Mucosa of rectum (tissue), 2 donors: ENCODE measurements around the gene CCDC97.
A peak's percentile ranks its signal among the peaks of the same experiment; 100 is the strongest.
"Not testable (repeated sequence)": the region's sequence is repeated elsewhere in the genome, so short reads cannot be mapped to it uniquely, and the experiment has no call there.

Experiments used
- H3K27ac ChIP-seq, 2 donors: one replicate each; pipeline ENCODE4 v1.7.0; 2013; ENCODE audit warnings: inconsistent platforms in 2 of 2, low read depth in 2 of 2, low read length in 2 of 2
- H3K27me3 ChIP-seq, 2 donors: one replicate each; pipeline ENCODE4 v1.7.0; 2013; ENCODE audit warnings: low read length in 2 of 2; ENCODE audit not compliant: control insufficient read depth in 2 of 2, insufficient read depth in 2 of 2
- H3K36me3 ChIP-seq, 2 donors: one replicate each; pipeline ENCODE4 v1.7.0; 2013; ENCODE audit warnings: low read length in 2 of 2; ENCODE audit not compliant: control insufficient read depth in 2 of 2, insufficient read depth in 2 of 2
- H3K4me1 ChIP-seq, 2 donors: one replicate each; pipeline ENCODE4 v1.7.0; 2013; ENCODE audit warnings: low read length in 2 of 2, mild to moderate bottlenecking in 1 of 2; ENCODE audit not compliant: control insufficient read depth in 2 of 2, insufficient read depth in 2 of 2
- H3K4me3 ChIP-seq, 2 donors: one replicate each; pipeline ENCODE4 v1.7.0; 2013; ENCODE audit warnings: low read length in 2 of 2
- H3K9ac ChIP-seq, 2 donors: one replicate each; pipeline ENCODE4 v1.7.0; 2013; ENCODE audit warnings: low read length in 2 of 2, low read depth in 1 of 2, mild to moderate bottlenecking in 1 of 2
- H3K9me3 ChIP-seq, 2 donors: one replicate each; pipeline ENCODE4 v1.7.0; 2013; ENCODE audit warnings: low read length in 2 of 2; ENCODE audit not compliant: control insufficient read depth in 2 of 2
- donor health status: healthy.
- donor health status: Normal muscosa, but diverticular disease.

The CCDC97 gene

GRCh38 chr19:41332000-41332399 is 22.0 kb downstream of the CCDC97 start:
- Histone ChIP-seq H3K27ac (no peak overlapping the region), H3K36me3 (peaks cover 5 to 8% of the 10 kb centered on the region in 2 donors), H3K4me1 (peaks cover 22 to 26% of the 10 kb centered on the region in 2 donors), H3K4me3 (no peak overlapping the region), H3K9me3 (no peaks in the 10 kb centered on the region), H3K27me3 (peaks cover 0 to 3% of the 10 kb centered on the region in 2 donors), H3K9ac (no peak overlapping the region)

- peaks cover 17 to 22% of the 10 kb centered on the region in 2 donors for H3K4me1 ChIP-seq
- no peak overlapping the region for H3K27ac ChIP-seq
- peaks cover 0 to 3% of the 10 kb centered on the region in 2 donors for H3K27me3 ChIP-seq
- H3K9ac ChIP-seq = no peak overlapping the region
- no peaks in the 10 kb centered on the region for H3K9me3 ChIP-seq
- no peak overlapping the region for H3K4me3 ChIP-seq
- H3K36me3 ChIP-seq = peaks cover 5 to 8% of the 10 kb centered on the region in 2 donors
Observed at GRCh38 chr19:41332468-41332867, 22.5 kb downstream of the CCDC97 start.

GRCh38 chr19:41334793-41335192 is 24.8 kb downstream of the CCDC97 start:
- Histone ChIP-seq H3K27ac (no peak overlapping the region), H3K27me3 (no peaks in the 10 kb centered on the region), H3K9ac (no peak overlapping the region), H3K36me3 (peaks cover 5 to 8% of the 10 kb centered on the region in 2 donors), H3K4me3 (no peak overlapping the region), H3K9me3 (no peaks in the 10 kb centered on the region), H3K4me1 (peaks cover 0 to 5% of the 10 kb centered on the region in 2 donors)

- Histone ChIP-seq H3K4me3 (no peak overlapping the region), H3K9ac (no peak overlapping the region), H3K27me3 (no peaks in the 10 kb centered on the region), H3K4me1 (peaks cover 0 to 5% of the 10 kb centered on the region in 2 donors), H3K27ac (no peak overlapping the region), H3K9me3 (no peaks in the 10 kb centered on the region), H3K36me3 (peaks cover 7 to 8% of the 10 kb centered on the region in 2 donors)
Observed at GRCh38 chr19:41335467-41335866, 25.5 kb downstream of the CCDC97 start.

GRCh38 chr19:41339936-41340335 is 30.0 kb downstream of the CCDC97 start:
- Histone ChIP-seq H3K9me3 (no peaks in the 10 kb centered on the region), H3K4me3 (no peak overlapping the region), H3K9ac (no peak overlapping the region), H3K36me3 (peaks cover 7 to 16% of the 10 kb centered on the region in 2 donors), H3K27ac (no peak overlapping the region), H3K27me3 (no peaks in the 10 kb centered on the region), H3K4me1 (peaks cover 0 to 2% of the 10 kb centered on the region in 2 donors)

GRCh38 chr19:41341669-41342490 is 31.9 kb downstream of the CCDC97 start:
- Histone ChIP-seq H3K36me3 (peaks cover 7 to 16% of the 10 kb centered on the region in 2 donors), H3K4me3 (no peak overlapping the region), H3K27ac (no peak overlapping the region)

GRCh38 chr19:41344162-41344561 is 34.2 kb downstream of the CCDC97 start:
- H3K36me3 ChIP-seq = peaks cover 7 to 16% of the 10 kb centered on the region in 2 donors
- H3K27ac ChIP-seq = no peak overlapping the region
- no peak overlapping the region for H3K4me3 ChIP-seq
- no peaks in the 10 kb centered on the region for H3K9me3 ChIP-seq
- no peaks in the 10 kb centered on the region for H3K4me1 ChIP-seq
- no peaks in the 10 kb centered on the region for H3K27me3 ChIP-seq
- H3K9ac ChIP-seq = no peak overlapping the region

More at GRCh38 chr19:41341669-41342490, 31.9 kb downstream of the CCDC97 start:
- Histone ChIP-seq H3K4me1 (no peaks in the 10 kb centered on the region), H3K9me3 (no peaks in the 10 kb centered on the region), H3K9ac (no peak overlapping the region), H3K27me3 (no peaks in the 10 kb centered on the region)

GRCh38 chr19:41346916-41347315 is 36.9 kb downstream of the CCDC97 start:
- not testable (repeated sequence) for H3K9me3 ChIP-seq, H3K36me3 ChIP-seq, H3K27ac ChIP-seq, H3K4me3 ChIP-seq, H3K9ac ChIP-seq
- H3K27me3 ChIP-seq = peaks cover 0 to 10% of the 10 kb centered on the region in 2 donors
- H3K4me1 ChIP-seq = peaks cover 10 to 12% of the 10 kb centered on the region in 2 donors

- H3K4me1 ChIP-seq = peaks cover 19 to 20% of the 10 kb centered on the region in 2 donors
- H3K4me3 ChIP-seq = peak overlapping the region; percentile 66 to 80
- H3K27ac ChIP-seq = peak overlapping the region; percentile 30 to 77
- H3K9ac ChIP-seq = peak overlapping the region; percentile 43 to 67
- no peaks in the 10 kb centered on the region for H3K9me3 ChIP-seq
- no peaks in the 10 kb centered on the region for H3K36me3 ChIP-seq
- H3K27me3 ChIP-seq = peaks cover 0 to 18% of the 10 kb centered on the region in 2 donors
Observed at GRCh38 chr19:41350735-41351338, 40.9 kb downstream of the CCDC97 start.
